Activated T-cell treated with anti-CD3 and anti-CD28 coated beads, Interleukin-2, amount 50 U/mL, for 48 hours (primary cell): ENCODE measurements around the gene NDOR1.
A peak's percentile ranks its signal among the peaks of the same experiment; 100 is the strongest.

Experiments
- DNase-seq, 2 experiments: peaks; one replicate each; pipeline ENCODE4 v3.0.0-alpha.2; 2020

Gene NDOR1

DNA sequence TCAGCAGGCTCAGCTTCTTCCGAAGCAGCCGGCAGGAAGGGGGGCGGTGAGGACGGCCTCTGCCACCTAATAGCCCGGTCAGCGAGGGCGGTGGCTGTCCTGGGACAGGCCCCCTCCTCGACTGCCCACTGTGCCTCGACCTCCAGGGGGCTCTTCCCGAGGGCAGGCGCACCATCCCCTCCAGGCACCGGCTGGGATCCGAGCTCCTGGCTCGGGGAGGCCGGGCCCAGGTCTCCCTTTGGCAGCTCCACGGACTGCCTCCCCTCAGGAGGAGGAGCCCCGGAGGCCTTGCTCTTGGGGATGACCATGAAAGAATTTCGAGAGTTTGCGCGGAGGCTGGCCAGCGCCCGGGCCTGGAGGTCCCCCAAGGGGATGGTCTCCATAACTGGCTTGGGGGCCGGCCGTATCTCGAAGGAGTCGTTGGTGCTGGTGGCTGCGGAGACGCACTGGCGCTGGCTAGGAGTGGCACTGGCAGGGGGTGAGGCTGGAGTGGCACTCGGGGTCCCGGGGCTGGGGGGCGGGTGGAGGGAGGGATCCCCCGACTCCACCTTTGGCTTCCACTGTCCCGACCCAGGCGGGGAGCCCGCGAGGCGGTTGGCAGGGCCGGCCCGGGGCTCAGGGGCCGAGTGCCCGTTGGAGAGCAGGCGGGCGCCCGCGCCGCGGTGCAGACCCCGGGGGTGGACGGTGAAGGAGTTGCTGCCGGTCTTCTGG is 5.9 kb upstream of the NDOR1 start:
- DNase-seq = peak in 1 of 2 experiments; percentile 40

DNA sequence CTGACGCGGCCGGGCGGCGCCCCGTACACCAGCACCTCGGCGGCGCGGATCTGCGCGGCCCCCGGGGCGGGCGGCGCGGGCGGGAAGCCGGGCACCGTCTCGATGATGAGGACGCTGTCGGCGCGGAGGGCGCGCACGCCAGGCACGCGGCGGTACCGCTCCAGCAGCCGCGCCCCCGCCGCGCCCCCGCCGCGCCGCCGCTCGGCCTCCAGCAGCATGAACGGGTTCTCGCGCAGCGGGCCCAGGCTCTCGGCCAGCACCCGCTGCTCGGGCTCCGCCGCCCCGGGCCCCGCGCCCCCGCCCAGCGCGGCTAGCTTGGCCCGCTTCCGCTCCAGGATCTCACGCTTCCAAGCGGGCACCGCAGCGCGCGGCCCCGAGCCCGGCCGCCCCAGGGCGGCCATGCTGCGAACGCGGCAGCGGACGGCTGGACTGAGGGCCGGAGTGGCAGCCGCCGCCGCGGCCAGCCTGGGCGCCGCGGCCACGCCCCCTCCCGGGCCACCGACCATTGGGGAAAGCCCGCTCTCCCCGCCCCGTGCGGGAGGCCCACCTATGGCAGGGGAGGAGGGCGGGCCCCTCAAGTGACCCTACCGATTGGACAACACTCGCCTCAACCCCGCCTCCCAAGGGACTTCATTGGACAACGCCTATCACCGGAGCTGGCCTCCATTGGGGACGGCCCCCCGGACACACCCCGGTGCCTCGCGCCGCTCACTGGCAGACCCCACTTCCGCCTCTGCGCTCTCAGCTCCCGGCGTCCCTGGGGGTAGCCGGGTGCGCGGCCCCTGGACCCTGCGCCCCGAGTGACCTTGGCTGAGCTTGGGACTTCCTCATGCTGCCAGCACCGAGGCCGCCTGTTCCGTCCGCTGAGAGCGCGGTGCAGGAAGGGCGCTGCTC is 4.9 kb upstream of the NDOR1 start, which contains the start of gene TPRN:
Gene TPRN (minus strand): TSS at position 431 of the 894 bp plus-strand sequence. CDS start 30 bp downstream, at position 401.
- peak; percentile 99 for DNase-seq

DNA sequence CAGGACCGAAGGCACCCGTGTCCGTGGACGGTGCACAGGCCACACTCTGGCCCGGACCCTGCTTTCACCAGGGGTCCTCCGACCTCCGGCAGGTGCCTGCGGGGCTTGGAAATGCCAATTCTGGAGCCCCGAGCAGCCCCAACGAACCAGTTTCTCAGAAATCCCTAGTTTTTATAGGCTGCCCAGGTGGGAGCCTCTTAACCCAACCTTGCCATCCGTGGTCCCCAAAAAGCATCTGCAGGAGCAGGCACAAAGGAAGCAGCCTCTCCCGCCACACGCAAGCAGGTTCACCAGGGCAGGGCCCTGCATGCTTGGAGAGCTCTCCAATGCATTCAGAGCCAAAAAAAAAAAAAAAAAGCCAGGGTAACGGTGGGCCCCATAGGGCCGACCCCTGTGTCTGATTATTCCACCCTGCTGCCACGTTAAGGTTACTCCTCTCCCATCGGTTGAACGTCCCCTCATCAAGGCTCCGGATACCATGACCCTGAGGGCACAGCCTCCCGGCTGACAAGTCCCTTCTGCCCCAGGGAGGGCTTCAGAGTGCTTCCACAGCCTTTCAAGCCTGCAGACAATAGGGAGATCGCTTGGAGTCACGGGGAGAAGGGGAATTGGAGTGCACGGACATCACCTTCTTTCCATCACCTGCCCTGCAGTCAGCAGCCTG is 4.2 kb upstream of the NDOR1 start:
- no peak for DNase-seq

DNA sequence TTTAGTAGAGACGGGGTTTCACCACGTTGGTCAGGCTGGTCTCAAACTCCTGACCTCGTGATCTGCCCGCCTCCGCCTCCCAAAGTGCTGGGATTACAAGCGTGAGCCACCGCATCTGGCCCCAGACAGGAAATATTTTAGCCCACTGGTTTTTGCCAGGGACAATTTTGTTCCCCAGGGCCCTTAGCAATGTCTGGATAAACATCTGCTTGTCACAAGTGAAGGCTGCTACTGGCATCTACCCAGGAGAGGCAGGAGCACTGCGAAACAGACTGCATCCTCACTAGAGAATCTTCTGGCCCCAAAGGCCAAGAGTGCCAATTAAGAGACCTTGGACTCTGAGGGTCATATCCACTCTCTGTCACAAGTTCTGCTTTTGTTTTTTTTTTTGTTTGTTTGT is 2.5 kb upstream of the NDOR1 start:
- DNase-seq = no peak

DNA sequence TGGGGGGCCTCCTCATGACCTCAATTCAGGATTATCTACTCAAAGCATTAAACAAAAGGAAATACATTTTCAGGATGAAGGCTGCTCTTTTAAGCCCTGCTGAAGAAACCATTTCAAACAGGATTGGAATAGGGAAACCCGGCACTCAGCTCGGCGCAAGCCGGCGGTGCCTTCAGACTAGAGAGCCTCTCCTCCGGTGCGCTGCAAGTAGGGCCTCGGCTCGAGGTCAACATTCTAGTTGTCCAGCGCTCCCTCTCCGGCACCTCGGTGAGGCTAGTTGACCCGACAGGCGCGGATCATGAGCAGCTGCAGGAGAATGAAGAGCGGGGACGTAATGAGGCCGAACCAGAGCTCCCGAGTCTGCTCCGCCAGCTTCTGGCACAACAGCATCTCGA is 772 bp upstream of the NDOR1 start:
- no peak for DNase-seq

DNA sequence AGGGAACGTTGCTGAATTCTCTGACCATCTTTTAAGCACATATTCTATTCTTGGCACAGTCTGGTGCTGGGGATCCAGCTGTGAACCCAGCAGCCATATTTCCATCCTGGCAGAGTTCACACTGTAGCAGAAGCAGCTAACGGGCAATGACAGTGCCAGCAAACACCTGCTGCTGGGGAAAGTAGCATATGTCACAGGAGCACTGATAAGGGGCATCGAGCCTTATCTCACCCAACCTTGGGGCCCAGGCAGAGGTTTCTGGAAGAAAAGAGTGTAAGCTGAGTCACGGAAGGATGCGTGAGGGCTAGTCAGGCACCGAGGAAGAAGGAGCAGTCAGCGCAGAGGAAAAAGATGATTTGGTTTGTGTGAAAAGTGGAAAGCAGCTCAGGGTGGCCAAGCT is 1.1 kb downstream of the NDOR1 start:
- DNase-seq = no peak

DNA sequence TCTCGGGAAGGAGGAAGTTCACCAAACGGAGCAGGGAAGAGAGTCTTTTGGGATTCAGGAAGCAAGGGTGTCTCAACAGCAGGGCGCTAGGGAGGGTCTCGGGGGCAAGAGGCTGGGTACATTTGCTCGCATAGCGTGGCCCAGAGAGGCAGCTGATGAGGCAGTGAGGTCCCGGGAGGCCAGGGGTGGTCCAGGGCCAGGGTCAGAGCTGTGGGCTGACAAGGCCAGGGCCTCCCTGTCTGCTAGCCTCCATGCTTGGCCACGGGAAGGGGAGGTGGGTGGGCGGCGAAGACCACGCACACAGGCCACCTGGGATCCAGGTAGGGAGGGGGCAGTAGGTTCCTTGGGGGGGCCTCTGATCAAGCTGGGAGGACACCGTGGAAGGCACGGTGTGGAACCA is 6.0 kb downstream of the NDOR1 start:
- DNase-seq = no peak

DNA sequence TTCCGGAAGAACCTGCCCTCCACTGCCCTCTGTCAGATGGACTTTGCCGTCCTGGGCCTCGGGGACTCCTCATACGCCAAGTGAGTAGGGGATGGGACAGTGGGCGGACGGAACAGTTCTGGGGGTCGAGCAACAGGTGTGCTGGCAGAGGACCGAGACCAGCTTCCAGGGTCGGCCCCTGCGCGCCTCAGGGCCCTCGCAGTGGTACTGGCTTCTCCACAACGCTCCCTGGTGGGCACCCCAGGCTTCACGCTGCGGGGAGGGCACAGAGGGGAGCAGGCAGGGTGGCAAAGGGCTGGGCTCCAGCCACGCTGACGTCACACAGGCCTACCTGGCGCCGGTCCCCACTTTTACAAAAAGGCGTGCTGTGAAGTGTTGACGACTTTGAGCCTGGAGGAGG is 7.0 kb downstream of the NDOR1 start:
- no peak for DNase-seq

DNA sequence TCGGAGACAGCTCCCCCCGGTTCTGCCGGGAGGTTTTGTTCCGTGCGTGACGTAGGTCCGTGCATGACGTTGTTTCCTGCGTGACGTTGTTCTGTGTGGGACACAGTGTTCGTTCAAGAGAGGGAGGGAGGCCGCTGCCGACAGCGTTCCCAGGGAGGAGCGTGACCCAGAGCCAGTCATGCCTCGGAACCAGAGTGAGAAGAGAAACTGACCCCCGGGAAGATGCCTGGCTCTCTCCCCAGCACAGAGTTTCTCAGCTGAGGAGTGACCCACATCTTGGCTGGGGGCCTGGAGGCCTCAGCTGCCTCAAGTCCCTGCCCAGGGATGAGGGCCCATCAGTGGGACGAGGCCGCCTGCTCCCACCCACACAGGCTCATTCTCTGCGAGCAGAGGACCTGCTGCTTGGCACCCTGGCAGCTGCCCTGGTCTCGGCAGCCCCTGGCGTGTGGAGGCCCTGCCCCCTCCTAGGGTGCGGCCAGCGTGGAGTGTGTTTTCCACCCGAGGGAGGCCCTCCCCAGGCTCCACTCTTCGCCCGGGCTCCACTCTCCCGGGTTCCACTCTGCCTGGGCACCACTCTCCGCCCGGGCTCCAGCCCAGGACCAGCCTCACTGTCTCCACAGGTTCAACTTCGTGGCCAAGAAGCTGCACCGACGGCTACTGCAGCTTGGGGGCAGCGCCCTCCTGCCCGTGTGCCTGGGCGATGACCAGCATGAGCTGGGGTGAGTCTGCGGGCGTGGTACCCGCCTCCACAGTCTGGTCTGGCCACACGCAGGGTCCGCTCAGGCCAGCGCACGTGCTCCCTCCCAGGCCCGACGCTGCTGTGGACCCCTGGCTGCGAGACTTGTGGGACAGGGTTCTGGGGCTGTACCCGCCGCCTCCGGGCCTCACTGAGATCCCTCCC is 7.9 kb downstream of the NDOR1 start:
- no peak for DNase-seq

DNA sequence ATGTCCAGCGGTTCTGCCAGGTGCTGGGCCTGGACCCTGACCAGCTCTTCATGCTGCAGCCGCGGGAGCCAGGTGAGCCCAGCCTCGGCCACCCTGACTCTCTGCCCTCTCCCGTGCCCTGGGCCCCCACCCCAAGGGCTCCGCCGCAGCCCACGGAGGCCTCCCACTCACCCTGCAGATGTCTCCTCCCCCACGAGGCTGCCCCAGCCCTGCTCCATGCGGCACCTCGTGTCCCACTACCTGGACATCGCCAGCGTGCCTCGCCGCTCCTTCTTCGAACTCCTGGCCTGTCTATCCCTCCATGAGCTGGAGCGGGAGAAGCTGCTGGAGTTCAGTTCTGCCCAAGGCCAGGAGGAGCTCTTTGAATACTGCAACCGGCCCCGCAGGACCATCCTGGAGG is 9.1 kb downstream of the NDOR1 start:
- DNase-seq = no peak

DNA sequence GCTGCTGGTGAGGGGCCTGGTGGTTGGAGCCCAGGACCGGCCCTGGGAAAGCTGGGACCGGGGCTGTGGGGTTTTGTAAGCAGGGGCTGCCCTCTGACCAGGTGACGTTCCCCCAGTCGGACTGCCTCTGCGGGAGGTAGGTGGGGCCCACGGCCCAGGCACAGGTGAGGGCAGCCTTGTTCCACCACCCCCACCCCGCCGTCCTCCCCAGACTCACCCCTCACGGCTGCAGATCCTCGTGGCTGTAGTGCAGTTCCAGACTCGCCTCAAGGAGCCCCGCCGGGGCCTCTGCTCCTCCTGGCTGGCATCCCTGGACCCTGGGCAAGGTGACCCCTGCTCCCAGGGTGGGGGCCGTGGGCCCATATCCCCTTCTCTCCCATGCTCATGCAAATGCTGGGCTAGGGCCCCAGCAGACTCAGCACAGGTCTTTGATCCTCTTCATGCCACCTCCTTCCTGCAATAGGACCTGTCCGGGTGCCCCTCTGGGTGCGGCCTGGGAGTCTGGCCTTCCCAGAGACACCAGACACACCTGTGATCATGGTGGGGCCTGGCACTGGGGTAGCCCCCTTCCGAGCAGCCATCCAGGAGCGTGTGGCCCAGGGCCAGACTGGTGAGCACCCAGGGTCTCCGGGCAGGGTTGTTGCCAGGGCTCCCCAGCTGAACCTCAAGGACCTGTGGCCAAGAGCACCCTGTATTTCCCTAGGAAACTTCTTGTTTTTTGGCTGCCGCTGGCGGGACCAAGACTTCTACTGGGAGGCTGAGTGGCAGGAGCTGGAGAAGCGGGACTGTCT is 9.9 kb downstream of the NDOR1 start:
- no peak for DNase-seq

DNA sequence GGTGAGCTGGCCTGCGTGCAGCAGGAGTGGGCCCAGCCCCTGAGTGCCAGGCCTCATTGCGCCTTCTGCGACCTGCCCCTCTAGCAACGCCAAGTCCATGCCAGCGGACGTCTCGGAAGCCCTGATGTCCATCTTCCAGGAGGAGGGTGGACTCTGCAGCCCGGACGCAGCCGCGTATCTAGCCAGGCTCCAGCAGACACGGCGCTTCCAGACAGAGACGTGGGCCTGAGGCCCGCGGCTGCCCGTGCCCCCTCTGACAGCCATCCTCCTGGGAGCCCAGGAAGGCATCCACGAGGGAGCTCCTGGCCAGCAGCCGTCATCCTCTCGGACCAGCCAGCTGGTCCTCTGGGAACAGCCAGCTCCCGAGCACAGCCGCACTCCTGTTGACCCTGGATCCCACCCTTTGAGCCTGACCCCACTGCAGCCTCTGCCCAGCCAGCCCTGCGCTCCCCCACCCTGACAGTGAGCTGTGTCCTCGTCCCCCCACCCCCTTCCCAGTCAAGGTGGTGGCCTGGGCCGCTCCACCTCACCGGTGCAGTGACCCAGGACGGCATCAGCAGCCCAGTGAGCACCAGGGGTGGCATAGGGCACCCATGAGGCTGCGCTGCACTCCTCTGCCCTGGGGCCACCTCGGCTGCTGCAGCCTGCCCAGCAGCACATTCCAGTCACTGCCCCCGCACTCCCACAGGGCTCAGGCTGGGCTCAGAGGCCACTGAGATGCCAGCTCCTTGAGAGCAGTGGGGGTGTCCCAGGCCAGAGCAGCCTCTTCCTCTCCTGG is 10.9 kb downstream of the NDOR1 start:
- DNase-seq = no peak

DNA sequence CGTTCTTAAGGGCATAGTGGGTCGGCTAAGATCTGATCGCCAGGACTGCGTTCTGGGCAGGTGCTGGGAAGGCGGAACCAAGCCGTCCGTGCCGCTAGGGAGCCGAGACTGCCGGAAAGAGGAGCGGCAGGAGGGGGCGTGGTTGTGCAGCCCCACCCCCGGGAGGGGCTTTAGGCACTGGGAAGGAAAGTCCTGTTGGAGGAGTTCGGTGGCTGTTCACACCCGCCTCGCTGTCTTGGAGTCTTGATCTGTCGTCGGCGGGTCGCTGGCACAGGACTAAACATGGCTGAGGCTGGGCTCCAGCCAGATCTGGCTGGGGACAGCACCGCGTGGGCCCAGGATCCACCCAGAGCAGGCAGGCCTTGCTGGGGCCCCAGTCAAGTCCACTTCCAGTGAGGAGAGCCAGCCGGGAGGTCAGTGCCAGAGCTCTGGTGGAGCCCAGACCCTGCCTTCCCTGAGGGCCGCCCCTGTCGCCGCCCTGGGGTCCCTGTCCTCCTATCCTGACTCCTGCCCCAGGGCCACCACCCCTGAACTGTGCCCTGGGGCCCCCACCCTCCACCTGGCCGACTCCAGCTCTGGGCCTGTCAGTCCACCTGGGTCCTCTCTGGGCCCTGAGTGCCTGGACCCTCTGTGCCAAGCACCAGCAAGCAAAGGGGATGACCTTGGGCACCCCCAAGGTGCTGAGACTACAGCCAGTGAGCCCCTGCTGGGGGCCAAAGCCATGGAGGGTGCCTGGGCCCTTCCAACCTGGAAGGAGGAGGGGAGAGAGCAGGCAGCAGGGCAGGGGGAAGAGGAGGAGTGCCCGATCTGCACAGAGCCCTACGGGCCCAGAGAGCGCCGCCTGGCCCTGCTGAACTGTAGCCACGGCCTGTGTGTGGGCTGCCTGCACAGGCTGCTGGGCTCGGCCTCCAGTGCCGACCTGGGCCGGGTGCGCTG is 12.0 kb downstream of the NDOR1 start:
- no peak for DNase-seq

DNA sequence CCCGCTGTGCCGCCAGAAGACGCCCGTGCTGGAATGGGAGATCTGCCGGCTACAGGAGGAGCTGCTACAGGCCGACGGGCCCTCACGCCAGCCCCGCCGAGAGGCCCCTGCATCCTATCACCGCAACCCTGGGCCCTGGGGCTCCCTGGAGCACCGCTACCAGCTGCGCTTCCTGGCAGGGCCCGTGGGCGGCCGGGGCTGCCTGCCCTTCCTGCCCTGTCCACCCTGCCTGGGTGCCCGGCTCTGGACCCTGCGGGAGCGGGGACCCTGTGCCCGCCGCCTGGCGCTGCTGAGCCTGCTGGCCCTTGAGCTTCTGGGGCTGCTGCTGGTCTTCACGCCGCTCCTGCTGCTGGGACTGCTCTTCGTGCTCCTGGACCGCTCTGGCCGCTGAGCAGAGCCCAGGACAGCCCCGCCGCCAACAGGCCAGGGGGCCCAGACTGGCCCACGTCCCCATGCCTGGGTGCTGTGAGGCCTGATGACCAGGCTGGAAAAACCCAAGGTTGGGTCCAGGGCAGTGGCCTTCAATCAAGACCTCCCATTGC is 12.8 kb downstream of the NDOR1 start:
- DNase-seq = no peak

DNA sequence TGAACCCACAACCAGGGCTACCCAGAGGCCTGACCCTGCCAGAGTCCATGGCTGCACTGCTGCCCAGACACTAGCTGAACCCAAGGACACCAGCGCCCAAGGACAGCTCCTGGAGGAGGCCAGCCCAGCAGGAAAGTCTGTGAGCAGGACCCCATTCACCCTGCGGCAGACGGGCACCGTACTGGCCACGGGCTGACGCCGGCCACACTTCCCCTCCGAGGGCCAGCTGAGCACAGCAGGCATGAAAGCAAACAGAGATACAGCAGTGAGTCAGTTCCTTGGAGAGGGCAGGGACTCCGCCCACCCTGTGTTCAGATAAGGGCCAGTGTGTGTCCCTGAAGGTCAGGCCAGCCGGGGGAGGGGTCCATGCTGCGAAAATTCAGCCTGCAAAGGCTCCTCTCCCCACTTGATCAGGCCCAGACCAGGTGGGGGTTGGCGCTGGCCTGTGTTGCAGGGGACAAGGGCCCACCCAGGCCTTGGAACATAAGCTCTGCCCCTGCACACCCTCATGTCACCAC is 13.3 kb downstream of the NDOR1 start:
- DNase-seq = peak in 1 of 2 experiments; percentile 19

DNA sequence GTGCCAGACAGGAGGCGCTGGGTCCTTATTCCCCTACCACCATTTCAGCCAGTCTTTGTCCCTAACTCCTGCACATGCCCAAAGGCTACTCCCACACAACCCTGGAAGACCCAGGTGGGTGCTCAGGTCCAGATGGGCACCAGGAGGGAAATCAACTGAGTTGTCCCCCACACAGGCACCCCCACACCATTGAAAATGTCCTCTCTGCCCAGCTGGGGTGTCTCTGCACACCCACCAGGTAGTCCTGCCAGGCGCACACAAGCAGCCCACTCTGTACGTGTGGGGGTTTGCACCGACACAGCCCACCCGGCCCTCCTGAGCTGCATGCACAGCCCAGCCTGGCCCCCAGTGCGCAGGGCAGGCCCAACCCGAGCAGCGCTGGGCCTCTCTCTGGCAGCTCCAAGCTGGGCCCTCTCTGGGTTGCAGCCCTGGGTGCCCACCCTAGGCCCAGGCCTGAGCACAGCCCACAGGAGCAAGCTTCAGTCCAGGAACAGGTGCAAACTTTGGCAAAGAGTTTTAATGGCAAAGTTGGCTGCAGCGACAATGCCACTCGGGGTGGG is 14.3 kb downstream of the NDOR1 start:
- no peak for DNase-seq

DNA sequence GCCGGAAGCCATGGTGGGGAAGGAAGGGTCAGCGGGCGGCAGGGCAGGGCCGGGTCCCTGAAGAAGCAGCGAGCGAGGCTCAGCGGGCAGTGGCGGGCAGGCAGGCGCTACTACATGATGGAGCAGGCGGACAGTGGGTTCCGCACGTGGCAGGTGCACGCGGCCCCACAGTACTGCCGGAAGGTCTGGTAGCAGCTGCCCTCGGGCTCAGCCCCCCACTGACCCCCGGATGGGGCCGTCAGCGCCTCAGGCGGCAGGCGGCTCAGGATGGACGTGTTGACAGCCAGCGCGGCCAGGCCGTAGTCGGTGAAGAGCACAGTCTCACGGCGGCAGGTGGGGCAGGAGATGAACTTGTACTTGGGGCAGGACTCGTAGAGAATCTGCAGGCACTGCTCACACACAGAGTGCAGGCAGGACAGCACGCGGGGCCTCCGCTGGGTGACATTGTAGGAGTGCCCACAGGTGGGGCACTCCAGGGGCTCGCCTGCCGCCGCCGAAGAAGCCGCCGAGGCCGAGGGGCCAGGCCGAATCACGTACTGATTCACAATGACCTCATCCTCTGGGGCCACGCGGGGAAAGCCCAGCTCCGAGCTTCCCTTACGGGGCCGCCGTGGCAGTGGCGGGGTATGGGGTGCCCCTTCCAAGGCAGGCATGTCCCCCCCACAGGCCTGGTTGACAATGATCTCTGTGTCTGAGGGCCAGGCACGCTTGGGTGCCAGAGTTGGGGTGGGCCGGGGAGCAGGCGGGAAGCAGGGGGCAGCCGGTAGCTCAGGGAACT is 15.0 kb downstream of the NDOR1 start:
- DNase-seq = no peak

DNA sequence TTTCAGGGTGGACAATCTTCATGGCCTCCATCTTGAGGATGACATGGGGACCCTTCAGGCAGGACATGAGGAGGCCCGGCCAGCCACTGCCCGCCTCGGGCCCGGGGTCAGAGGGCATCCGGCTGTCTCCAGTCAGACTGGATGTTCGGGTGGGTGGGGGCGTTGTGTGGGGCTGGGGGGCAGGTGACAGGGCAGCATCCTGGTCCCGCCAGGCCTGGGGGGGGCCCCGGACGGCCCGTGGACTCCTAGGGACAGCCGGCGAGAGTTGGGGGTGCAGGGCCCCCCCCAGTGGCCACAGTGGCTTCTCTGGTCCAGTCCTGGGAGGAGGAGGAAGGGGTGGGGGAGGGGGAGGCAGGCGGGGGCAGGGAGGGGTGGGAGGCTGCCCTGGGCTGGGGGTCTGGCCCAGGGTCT is 15.6 kb downstream of the NDOR1 start:
- no peak for DNase-seq
